Lower leg skin (tissue), 4 donors: ENCODE measurements around the gene TBC1D8. TPM values are rescaled to one million over a fixed set of nuclear protein-coding genes. Genes with fewer than 3 reads are reported as not detected.
A peak's percentile ranks its signal among the peaks of the same experiment; 100 is the strongest.

ENCODE experiments used
- DNase-seq, 2 donors: peaks; one replicate each; pipeline ENCODE4 v3.0.0-alpha.2; 2019; ENCODE audit warnings: low spot score in 2 of 2
- H3K4me3 ChIP-seq: fragments of 200-600 bp; sonication (generic); 2 replicates; pipeline ENCODE4 v1.5.1; 2017; ENCODE audit warnings: mild to moderate bottlenecking, low read depth; ENCODE audit not compliant: poor library complexity, severe bottlenecking
- POLR2A ChIP-seq, 2 donors: fragments of 450-650 bp; IDR thresholded peaks; one replicate each; pipeline ENCODE4 v1.6.1; 2016 to 2017; ENCODE audit warnings: antibody characterized with exemption in 2 of 2, mild to moderate bottlenecking in 1 of 2, moderate library complexity in 1 of 2
- WGBS, 2 donors: methylation state at CpG; one replicate each; pipeline ENCODE4 v1.1.5; 2018; 5-methylcytosine and 5-hydroxymethylcytosine counted together
- intact Hi-C: fragments of 100-400 bp; cut with DNase I; formaldehyde crosslinking; loops from one replicate; pipeline ENCODE4 v1.15.0; 2023; ENCODE audit warnings: low total_unique reads
- total RNA-seq, 4 donors: library from RNA; depleted of rRNA; stranded (reverse); fragments of >200 nt; gene quantifications; one replicate each; pipeline ENCODE4 v1.1.0, GENCODE V29; 2016
- TF ChIP-seq, protein P1 (sequence below), 3 donors: fragments of 450-650 bp; IDR thresholded peaks; one replicate each; pipeline ENCODE4 v1.5.1; 2016; ENCODE audit warnings: antibody characterized with exemption in 3 of 3, mild to moderate bottlenecking in 3 of 3, moderate library complexity in 2 of 3

Gene TBC1D8
- total RNA-seq, 4 donors from 2014 or later = 29.4 to 102 (median 46.1) TPM

DNA sequence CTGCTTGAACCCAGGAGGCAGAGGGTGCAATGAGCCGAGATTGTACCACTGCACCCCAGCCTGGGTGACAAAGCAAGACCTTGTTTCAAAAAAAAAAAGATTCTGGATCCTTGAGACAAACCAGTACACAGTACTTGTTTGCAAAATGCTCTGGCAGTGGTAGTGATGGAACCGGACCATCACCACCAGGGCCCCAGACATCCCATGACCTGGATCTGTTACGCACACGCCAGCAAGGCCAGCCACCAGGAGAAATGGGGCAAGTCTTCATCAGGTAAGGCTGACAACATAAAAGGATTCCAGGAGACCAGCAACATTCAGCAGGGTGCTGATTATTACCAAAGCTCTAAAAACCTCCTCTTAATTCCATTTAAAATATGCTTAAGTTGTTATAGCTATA lies 35.5 kb downstream of the TBC1D8 start:
- TF ChIP-seq POLR2A (IDR thresholded peaks at IDR 0.05) = no peak
- TF ChIP-seq, protein P1, sequence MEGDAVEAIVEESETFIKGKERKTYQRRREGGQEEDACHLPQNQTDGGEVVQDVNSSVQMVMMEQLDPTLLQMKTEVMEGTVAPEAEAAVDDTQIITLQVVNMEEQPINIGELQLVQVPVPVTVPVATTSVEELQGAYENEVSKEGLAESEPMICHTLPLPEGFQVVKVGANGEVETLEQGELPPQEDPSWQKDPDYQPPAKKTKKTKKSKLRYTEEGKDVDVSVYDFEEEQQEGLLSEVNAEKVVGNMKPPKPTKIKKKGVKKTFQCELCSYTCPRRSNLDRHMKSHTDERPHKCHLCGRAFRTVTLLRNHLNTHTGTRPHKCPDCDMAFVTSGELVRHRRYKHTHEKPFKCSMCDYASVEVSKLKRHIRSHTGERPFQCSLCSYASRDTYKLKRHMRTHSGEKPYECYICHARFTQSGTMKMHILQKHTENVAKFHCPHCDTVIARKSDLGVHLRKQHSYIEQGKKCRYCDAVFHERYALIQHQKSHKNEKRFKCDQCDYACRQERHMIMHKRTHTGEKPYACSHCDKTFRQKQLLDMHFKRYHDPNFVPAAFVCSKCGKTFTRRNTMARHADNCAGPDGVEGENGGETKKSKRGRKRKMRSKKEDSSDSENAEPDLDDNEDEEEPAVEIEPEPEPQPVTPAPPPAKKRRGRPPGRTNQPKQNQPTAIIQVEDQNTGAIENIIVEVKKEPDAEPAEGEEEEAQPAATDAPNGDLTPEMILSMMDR (IDR thresholded peaks at IDR 0.05) = no peak

DNA sequence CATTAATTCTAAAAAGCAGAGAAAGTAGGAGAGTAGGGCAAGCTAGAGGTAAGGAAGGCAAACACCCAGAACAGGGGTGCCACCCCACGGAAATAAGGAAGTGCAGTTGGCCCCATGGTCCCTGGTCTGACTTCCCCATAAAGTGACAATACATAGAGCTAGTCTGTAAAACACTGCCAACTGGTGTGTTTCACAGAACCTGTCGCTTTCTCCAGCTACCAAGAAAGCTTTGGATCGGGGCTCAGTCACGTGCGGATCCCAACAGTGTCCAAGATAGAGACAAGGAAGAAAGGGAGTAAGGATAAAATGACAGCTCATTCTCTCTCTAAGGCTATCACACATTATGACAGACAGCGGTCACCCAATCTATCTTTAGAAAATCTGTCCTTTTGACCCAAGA lies 36.4 kb downstream of the TBC1D8 start:
- DNase-seq = no peak
- H3K4me3 ChIP-seq = no peak overlapping the region
- 71 to 73% methylated on average over 6 of the region's 6 CpGs for WGBS, 2 donors
- intact Hi-C loops = no loop called here
- TF ChIP-seq POLR2A (IDR thresholded peaks at IDR 0.05) = no peak
- TF ChIP-seq, protein P1 (IDR thresholded peaks at IDR 0.05) = no peak

More for the DNA sequence above, 35.5 kb downstream of the TBC1D8 start:
- H3K4me3 ChIP-seq = no peak overlapping the region
- WGBS, 2 donors = 93 to 96% methylated on average over 4 of the region's 4 CpGs
- intact Hi-C loops = no loop called here
- DNase-seq = no peak

DNA sequence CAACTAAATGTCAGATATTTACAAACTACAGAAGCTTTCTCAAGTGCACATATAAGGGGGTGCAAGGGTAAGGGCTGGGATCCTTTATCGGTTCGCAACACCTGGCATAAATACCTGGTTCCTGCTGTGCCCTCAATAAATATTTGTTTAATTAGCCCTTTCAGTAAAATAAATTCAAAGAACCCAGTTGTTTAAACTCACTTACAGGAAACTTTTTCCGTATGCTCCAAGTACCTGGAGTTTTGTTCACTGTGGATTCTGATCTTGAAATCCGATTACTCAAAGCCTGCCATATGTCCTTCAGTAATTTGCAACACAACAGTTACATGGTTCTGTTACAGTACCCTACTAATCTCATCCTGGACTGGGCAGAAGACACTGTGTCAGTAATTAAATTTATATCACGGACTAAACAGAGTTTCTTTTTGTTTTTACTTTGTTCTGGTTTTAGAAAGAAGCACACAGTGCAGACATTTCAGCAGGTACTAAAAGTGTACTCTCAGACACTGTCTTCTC lies 36.9 kb downstream of the TBC1D8 start:
- H3K4me3 ChIP-seq = no peak overlapping the region
- DNase-seq = no peak
- TF ChIP-seq, protein P1 (IDR thresholded peaks at IDR 0.05) = no peak
- no peak for TF ChIP-seq POLR2A (IDR thresholded peaks at IDR 0.05)
- intact Hi-C loops = no loop called here
- WGBS, 2 donors = 65 to 72% methylated on average over 5 of the region's 5 CpGs

DNA sequence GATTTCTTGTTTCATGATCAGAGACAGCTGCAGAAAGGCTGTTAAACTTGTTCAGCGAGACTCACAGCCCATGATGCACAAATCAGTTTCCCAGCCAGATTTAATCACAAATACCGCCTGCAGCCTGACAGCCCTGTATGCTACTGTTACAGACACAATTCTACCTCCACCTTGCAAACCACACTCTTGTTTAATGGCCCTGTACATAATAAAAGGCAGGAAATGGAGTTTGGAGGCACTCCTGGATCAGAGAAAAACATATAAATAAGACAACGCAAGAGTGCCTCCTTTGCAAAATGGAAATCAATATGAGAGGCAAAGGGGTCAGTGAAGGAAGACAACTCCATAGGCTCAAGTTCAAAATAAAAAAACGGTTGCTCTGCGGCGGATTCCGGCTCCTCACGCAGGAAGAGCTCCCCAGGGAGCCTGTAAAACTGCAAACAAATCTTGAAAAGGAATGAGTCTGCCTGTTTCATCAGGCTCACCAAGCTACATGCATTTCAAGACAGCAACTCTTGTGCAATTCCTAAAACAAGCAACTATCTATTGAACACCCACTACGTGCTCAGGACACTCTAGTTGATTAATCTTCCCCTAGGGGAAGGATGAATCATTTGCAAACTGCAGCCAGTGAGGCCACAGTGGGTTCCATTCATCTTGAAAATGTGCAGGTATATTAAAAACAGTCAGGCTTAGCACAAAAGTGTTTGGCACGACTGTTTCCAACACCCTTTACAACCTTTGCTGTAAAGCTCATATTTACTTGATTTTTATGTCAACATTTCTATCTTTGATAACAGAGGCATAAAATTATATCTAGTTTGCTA lies 37.5 kb downstream of the TBC1D8 start:
- TF ChIP-seq POLR2A (IDR thresholded peaks at IDR 0.05) = no peak
- TF ChIP-seq, protein P1 (IDR thresholded peaks at IDR 0.05) = no peak
- 16 to 18% methylated on average over 10 of the region's 10 CpGs for WGBS, 2 donors
- no peak overlapping the region for H3K4me3 ChIP-seq
- DNase-seq = peak in 1 of 2 donors; percentile 73
- intact Hi-C loops = no loop called here

DNA sequence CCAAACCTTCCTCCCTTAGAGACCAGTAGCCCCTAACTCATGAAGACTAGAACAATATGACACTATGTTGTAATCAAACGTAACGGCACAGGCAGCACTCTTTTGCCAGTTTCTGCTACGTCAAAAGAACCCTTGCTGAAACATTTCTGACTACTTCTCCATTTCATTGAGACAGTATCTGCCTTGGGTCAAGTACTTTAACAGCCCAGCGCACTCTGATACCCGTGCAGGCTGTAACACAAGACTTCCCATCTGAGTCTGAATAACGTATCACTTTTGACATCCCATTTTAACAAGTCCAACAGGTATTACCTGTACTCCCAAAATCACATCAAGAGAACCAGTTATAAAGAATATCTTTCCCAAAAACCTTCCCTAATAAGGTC lies 38.4 kb downstream of the TBC1D8 start:
- TF ChIP-seq, protein P1 (IDR thresholded peaks at IDR 0.05) = no peak
- TF ChIP-seq POLR2A (IDR thresholded peaks at IDR 0.05) = no peak
- intact Hi-C loops = no loop called here
- H3K4me3 ChIP-seq = no peak overlapping the region
- DNase-seq = no peak
- 42 to 43% methylated on average over 6 of the region's 6 CpGs for WGBS, 2 donors
